Fibroblast of lung (primary cell): Measurements from ENCODE around the gene CACNB1. TPM values are rescaled to one million over a fixed set of nuclear protein-coding genes. Genes with fewer than 3 reads are reported as not detected.
A peak's percentile ranks its signal among the peaks of the same experiment; 100 is the strongest.

ENCODE experiments used
- DNase-seq, 2 donors: peaks; one replicate each; pipeline versions ENCODE4 v3.0.0 to v3.0.0-alpha.2; 2010; ENCODE audit warnings: low read depth in 2 of 2
- H2AFZ ChIP-seq: 2 replicates; pipeline ENCODE4 v1.5.1; 2012; ENCODE audit warnings: low read length, control low read depth, inconsistent platforms
- H3K27ac ChIP-seq: 2 replicates; pipeline ENCODE4 v1.5.1; 2011; ENCODE audit warnings: low read length, control low read depth; ENCODE audit not compliant: insufficient read depth
- H3K27me3 ChIP-seq: 2 replicates; pipeline ENCODE4 v1.5.1; 2011; ENCODE audit warnings: mild to moderate bottlenecking, low read length; ENCODE audit not compliant: control insufficient read depth, insufficient read depth
- H3K36me3 ChIP-seq: 2 replicates; pipeline ENCODE4 v1.5.1; 2011; ENCODE audit warnings: low read length; ENCODE audit not compliant: control insufficient read depth, insufficient read depth
- H3K4me1 ChIP-seq: 2 replicates; pipeline ENCODE4 v1.5.1; 2011; ENCODE audit warnings: low read length; ENCODE audit not compliant: control insufficient read depth, insufficient read depth; ENCODE audit errors: extremely low read depth
- H3K4me2 ChIP-seq: 2 replicates; pipeline ENCODE4 v1.5.1; 2011; ENCODE audit warnings: low read length, control low read depth; ENCODE audit not compliant: insufficient read depth; ENCODE audit errors: extremely low read depth
- H3K4me3 ChIP-seq, 4 experiments: fragments of 200-600 bp in 1 of 4; sonication (generic) in 1 of 4; replicated peaks in 1 of 4; 2 replicates each; pipeline ENCODE4 v1.5.1; 2011 to 2016; ENCODE audit warnings: low read length in 4 of 4, low read depth in 3 of 4, mild to moderate bottlenecking in 3 of 4, control low read depth in 2 of 4, inconsistent platforms in 1 of 4, mixed read lengths in 1 of 4; ENCODE audit not compliant: insufficient read depth in 1 of 4; ENCODE audit errors: control extremely low read depth in 1 of 4
- H3K79me2 ChIP-seq: 2 replicates; pipeline ENCODE4 v1.5.1; 2012; ENCODE audit warnings: mild to moderate bottlenecking, low read length, inconsistent platforms; ENCODE audit not compliant: control insufficient read depth, insufficient read depth
- H3K9ac ChIP-seq: 2 replicates; pipeline ENCODE4 v1.5.1; 2011; ENCODE audit warnings: mild to moderate bottlenecking, low read length, control low read depth; ENCODE audit not compliant: insufficient read depth
- H3K9me3 ChIP-seq: 2 replicates; pipeline ENCODE4 v1.5.1; 2012; ENCODE audit warnings: low read depth, low read length; ENCODE audit not compliant: control insufficient read depth, insufficient read depth
- H4K20me1 ChIP-seq: 2 replicates; pipeline ENCODE4 v1.5.1; 2011; ENCODE audit warnings: low read length; ENCODE audit not compliant: control insufficient read depth, insufficient read depth; ENCODE audit errors: extremely low read depth
- EZH2 ChIP-seq: IDR thresholded peaks from 2 replicates; pipeline ENCODE4 v1.5.1; 2012; ENCODE audit warnings: low read length, control low read depth, mild to moderate bottlenecking; ENCODE audit errors: missing control alignments
- polyA plus RNA-seq, 2 donors: library from polyadenylated mRNA; depleted of rRNA in 1 of 2; stranded (reverse) in 1 of 2; unstranded in 1 of 2; fragments of >200 nt; gene quantifications; 2 replicates each; pipeline ENCODE4 v1.2.1, GENCODE V29; 2011 to 2012; ENCODE audit warnings: missing spikeins in 1 of 2
- total RNA-seq: library from RNA; depleted of rRNA; stranded (reverse); fragments of >200 nt; gene quantifications from 2 replicates; pipeline ENCODE4 v1.2.1, GENCODE V29; 2014

Gene CACNB1
- total and polyA plus RNA-seq, 2 donors (not counting 1 experiment from before 2014, with no cell fraction given): 5.7 to 5.9 TPM

GRCh38 chr17:39123627-39124026 lies 73.8 kb downstream of the CACNB1 start:
- Histone ChIP-seq H3K4me3 (no peak overlapping the region), H3K9ac (no peak overlapping the region), H3K4me2 (no peak overlapping the region), H3K9me3 (no peaks in the 10 kb centered on the region), H4K20me1 (no peaks in the 10 kb centered on the region), H2AFZ (no peak overlapping the region), H3K4me1 (no peaks in the 10 kb centered on the region), H3K27me3 (no peaks in the 10 kb centered on the region), H3K27ac (no peak overlapping the region), H3K79me2 (no peaks in the 10 kb centered on the region), H3K36me3 (no peaks in the 10 kb centered on the region)
- DNase-seq: peak in 1 of 2 donors; percentile 43
- TF ChIP-seq EZH2: no peak

Other genes with a start within 250 kb of the CACNB1 start
- gene FBXO47, start 230.3 kb downstream of the CACNB1 start, total RNA-seq: under 0.01 and 0.17 TPM in 2 replicates
- 0.05 TPM in 1 of 2 replicates, not detected in the other for gene FBXO47, start 230.3 kb downstream of the CACNB1 start, polyA plus RNA-seq
- gene PLXDC1, start 46.0 kb downstream of the CACNB1 start, total RNA-seq: 4.1 and 6.3 TPM in 2 replicates
- gene PLXDC1, start 46.0 kb downstream of the CACNB1 start, polyA plus RNA-seq: 4.7 and 5.8 TPM in 2 replicates
- gene ARL5C, start 31.5 kb downstream of the CACNB1 start, total RNA-seq: not detected in 2 replicates
- not detected in 2 replicates for gene ARL5C, start 31.5 kb downstream of the CACNB1 start, polyA plus RNA-seq
- 1,378 and 1,996 TPM in 2 replicates for gene RPL19, start 2.6 kb upstream of the CACNB1 start, total RNA-seq
- gene RPL19, start 2.6 kb upstream of the CACNB1 start, polyA plus RNA-seq: 1,814 and 2,237 TPM in 2 replicates
- gene STAC2, start 28.3 kb upstream of the CACNB1 start, total RNA-seq: under 0.01 TPM in 1 of 2 replicates, not detected in the other
- gene STAC2, start 28.3 kb upstream of the CACNB1 start, polyA plus RNA-seq: 0.01 TPM in 1 of 2 replicates, not detected in the other
- 11.3 and 14.5 TPM in 2 replicates for gene FBXL20, start 204.0 kb upstream of the CACNB1 start, total RNA-seq
- gene FBXL20, start 204.0 kb upstream of the CACNB1 start, polyA plus RNA-seq: 4.2 and 7.6 TPM in 2 replicates